Subcutaneous abdominal adipose tissue (tissue), 5 donors: Measurements from ENCODE around the gene ZNF618.

Experiments used
- H3K27ac ChIP-seq: one replicate; pipeline ENCODE4 v1.7.0; 2013; ENCODE audit warnings: low read depth, mild to moderate bottlenecking, inconsistent platforms, low read length, moderate library complexity
- H3K27me3 ChIP-seq, 5 donors: one replicate each; pipeline ENCODE4 v1.7.0; 2013; ENCODE audit warnings: low read length in 5 of 5, inconsistent platforms in 1 of 5; ENCODE audit not compliant: control insufficient read depth in 5 of 5, insufficient read depth in 4 of 5
- H3K36me3 ChIP-seq, 5 donors: one replicate each; pipeline ENCODE4 v1.7.0; 2013; ENCODE audit warnings: low read length in 5 of 5; ENCODE audit not compliant: control insufficient read depth in 5 of 5, insufficient read depth in 5 of 5
- H3K4me1 ChIP-seq, 5 donors: one replicate each; pipeline ENCODE4 v1.7.0; 2013; ENCODE audit warnings: low read length in 5 of 5, mild to moderate bottlenecking in 3 of 5, moderate library complexity in 1 of 5; ENCODE audit not compliant: control insufficient read depth in 5 of 5, insufficient read depth in 5 of 5
- H3K4me3 ChIP-seq, 5 donors: one replicate each; pipeline ENCODE4 v1.7.0; 2013; ENCODE audit warnings: low read length in 5 of 5, low read depth in 1 of 5
- H3K9ac ChIP-seq, 5 donors: one replicate each; pipeline ENCODE4 v1.7.0; 2013; ENCODE audit warnings: low read length in 5 of 5, mild to moderate bottlenecking in 4 of 5, moderate library complexity in 3 of 5
- H3K9me3 ChIP-seq, 5 donors: one replicate each; pipeline ENCODE4 v1.7.0; 2013; ENCODE audit warnings: low read length in 5 of 5; ENCODE audit not compliant: control insufficient read depth in 5 of 5
- donor health status: healthy.
- donor health status: healthy.
- donor health status: healthy.
- donor health status: healthy.
- donor health status: healthy.

ZNF618 gene

DNA sequence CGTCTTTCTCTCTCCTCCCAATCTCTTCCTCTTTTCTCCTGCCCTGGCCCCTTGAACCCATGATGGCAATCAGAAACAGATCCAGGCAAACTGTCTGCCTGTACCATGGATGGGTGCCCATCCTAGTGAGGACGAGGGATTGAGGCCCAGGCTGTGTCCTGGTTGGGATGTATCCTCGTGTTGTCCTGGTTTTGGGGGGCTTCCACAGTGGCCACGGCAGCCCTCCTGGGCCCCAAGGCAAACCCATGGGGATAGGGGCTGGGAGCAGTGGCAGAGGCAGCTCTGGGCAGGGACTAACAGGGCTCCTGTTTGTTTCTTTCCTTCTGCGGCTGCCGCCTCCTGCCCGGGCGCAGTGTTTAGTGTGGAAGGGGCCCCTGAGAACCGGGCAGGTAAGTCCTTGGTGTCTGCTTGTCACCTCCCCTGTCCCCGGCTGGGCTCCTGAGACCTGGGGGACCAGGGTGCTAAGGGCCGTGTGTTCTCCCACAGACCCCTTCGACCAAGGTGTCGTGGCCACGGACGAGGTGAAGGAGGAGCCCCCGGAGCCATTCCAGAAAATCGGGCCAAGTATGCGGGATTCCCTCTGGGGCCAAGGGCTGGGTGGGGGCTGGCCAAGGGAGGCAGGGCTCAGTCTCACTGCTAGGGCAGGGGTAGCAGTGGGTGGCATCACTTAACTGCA lies 132.0 kb downstream of the ZNF618 start:
- Histone ChIP-seq H3K27me3 (no peaks in the 10 kb centered on the region), H3K9me3 (peaks cover 0 to 12% (median 4%) of the 10 kb centered on the region in 5 donors), H3K27ac (no peak overlapping the region), H3K4me3 (no peak overlapping the region), H3K4me1 (peaks cover 2 to 21% (median 12%) of the 10 kb centered on the region in 5 donors), H3K9ac (no peak overlapping the region), H3K36me3 (peaks cover 5 to 54% (median 47%) of the 10 kb centered on the region in 5 donors)

DNA sequence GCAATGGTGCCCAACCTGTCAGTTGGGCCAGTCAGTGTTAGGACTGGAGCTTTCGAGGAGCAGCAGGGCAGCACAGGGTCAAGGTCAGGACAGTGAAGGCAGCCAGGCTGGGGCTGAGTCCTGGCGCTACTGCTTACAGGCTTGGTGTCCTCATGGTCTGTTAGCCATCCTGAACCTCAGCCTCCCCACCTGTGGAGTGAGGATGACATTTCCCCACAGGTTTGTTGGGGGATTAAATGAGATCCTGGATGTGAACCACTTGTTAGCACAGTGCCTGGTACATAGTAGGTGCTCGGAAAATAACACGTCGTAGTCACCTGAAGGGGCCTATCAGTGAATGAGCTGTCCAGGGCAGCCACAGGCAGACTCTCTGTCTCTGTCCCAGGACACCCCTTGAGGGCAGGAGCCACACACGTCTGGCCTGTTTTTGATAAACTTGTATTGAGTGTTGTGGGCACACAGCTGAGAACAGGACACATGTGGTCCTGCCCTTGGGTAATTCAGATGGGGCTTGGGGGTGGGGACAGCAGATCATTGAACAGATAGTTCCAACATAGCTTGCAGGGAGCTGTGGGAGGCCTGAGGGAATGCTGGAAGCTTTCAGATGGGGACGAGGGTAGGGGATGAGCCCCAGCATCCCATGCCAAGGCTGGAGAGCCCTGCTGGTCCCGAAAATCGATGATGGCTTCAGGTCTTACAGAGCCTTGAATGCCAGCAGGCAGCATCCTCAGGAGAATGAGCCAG lies 132.7 kb downstream of the ZNF618 start:
- Histone ChIP-seq H3K4me3 (no peak overlapping the region), H3K36me3 (peaks cover 8 to 54% (median 41%) of the 10 kb centered on the region in 5 donors), H3K9ac (no peak overlapping the region), H3K27me3 (no peaks in the 10 kb centered on the region), H3K9me3 (peaks cover 0 to 15% (median 7%) of the 10 kb centered on the region in 5 donors), H3K4me1 (peaks cover 0 to 15% (median 6%) of the 10 kb centered on the region in 5 donors), H3K27ac (no peak overlapping the region)

DNA sequence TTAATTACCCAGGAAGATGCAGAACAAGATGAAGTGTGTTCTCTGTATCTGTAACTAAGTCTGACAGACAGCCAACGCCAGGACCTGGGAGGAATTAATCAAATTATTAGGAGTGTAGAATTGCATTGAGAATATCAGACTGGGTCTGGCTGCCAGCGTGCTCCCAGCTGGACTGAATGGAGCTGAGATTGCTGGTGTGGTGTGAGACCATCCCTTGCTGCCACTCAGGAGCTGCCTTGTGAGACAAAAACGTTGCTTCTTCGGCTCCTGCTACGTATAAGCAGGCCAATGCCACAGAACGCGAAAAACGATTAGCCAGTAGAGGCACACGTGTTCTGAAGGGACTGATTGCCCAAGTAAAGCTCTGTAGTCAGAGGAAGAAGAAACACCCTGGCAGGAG lies 135.2 kb downstream of the ZNF618 start:
- H3K4me3 ChIP-seq: no peak overlapping the region
- H3K27ac ChIP-seq: no peak overlapping the region
- peaks cover 0 to 17% (median 9%) of the 10 kb centered on the region in 5 donors for H3K9me3 ChIP-seq
- H3K4me1 ChIP-seq: no peaks in the 10 kb centered on the region
- H3K36me3 ChIP-seq: peaks cover 14 to 44% (median 30%) of the 10 kb centered on the region in 5 donors
- H3K9ac ChIP-seq: no peak overlapping the region
- H3K27me3 ChIP-seq: no peaks in the 10 kb centered on the region

DNA sequence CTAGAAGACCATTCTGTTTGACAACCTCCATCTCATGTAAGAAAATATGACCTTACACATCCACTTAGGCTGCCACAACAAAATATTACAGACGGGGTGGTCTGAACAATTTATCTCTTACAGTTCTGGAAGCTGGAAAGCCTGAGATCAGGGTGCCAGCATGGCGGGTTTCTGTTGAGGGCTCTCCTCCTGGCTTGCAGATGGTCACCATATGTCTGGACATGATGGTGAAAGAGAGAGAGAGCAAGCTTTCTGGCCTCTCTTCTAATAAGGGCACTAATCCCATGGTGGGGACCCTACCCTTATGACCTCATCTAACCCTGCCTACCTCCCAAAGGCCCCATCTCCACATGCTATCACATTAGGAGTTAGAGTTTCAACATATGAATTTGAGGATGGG lies 136.0 kb downstream of the ZNF618 start:
- no peak overlapping the region for H3K4me3 ChIP-seq
- H3K4me1 ChIP-seq: no peaks in the 10 kb centered on the region
- no peak overlapping the region for H3K9ac ChIP-seq
- no peak overlapping the region for H3K27ac ChIP-seq
- H3K27me3 ChIP-seq: no peaks in the 10 kb centered on the region
- peaks cover 14 to 44% (median 31%) of the 10 kb centered on the region in 5 donors for H3K36me3 ChIP-seq
- H3K9me3 ChIP-seq: peaks cover 0 to 14% (median 9%) of the 10 kb centered on the region in 5 donors

DNA sequence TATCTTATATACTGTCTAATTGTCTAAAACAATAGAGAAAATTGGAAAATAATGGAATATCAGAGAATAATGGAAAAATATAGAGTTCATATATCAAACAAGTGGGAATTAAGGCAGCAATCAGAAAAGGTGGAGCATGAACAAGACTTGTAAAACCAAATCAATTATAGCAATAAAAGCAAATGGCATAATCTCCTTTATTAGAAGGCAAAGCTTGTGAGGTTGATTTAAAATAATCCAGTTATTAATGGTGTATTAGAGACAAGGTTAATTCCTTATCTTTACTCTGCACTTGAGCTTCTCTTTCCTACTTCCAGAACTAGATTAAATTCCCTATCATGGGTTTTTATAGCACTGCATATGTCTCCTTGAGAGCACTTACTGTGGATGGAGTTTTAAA lies 137.9 kb downstream of the ZNF618 start:
- H3K4me1 ChIP-seq: no peaks in the 10 kb centered on the region
- H3K9me3 ChIP-seq: peaks cover 0 to 14% (median 9%) of the 10 kb centered on the region in 5 donors
- H3K27ac ChIP-seq: no peak overlapping the region
- no peaks in the 10 kb centered on the region for H3K27me3 ChIP-seq
- H3K9ac ChIP-seq: no peak overlapping the region
- H3K36me3 ChIP-seq: peaks cover 14 to 50% (median 35%) of the 10 kb centered on the region in 5 donors
- H3K4me3 ChIP-seq: no peak overlapping the region

DNA sequence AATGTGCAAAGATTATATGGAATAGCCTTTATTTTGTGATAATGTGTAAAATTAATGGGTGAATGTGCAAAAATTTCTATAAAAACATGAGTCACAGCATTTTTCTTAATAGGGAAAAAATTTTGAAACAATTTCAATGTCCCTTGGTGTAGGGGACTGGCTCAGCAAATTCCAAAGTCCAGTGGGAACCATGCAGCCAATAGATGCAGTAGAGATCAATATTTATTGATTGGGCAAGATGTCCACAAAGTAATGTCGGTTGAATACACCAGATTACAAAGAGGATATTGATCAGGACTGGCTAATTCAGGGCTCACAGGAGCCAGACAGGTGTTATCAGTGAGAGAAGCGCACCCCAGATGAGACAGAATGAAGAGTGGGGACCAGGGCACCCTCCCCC lies 139.5 kb downstream of the ZNF618 start:
- Histone ChIP-seq H3K36me3 (peaks cover 23 to 47% (median 33%) of the 10 kb centered on the region in 5 donors), H3K4me1 (no peaks in the 10 kb centered on the region), H3K4me3 (no peak overlapping the region), H3K9ac (no peak overlapping the region), H3K27me3 (no peaks in the 10 kb centered on the region), H3K9me3 (peaks cover 0 to 14% (median 9%) of the 10 kb centered on the region in 5 donors), H3K27ac (no peak overlapping the region)

DNA sequence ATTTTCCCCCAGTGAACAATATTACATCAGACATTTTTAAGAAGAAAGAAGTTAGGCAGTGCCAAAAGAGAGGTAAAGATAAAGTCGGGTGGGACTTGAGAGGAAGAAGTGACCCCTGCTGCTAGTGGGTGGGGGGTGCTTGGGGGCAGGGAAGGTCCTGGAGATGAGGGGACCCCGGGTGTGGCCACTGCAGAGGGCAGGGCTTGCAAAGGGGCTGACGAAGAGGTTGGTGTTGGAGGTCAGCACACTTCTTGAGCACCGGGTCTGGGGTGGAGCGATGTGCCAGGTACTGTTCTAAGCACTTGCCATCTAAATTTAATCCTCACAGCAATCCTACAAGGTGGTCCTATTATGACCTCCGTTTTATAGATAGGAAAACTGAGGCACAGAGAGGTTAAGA lies 140.0 kb downstream of the ZNF618 start:
- no peak overlapping the region for H3K9ac ChIP-seq
- H3K36me3 ChIP-seq: peaks cover 23 to 44% (median 29%) of the 10 kb centered on the region in 5 donors
- H3K4me3 ChIP-seq: no peak overlapping the region
- no peaks in the 10 kb centered on the region for H3K27me3 ChIP-seq
- peaks cover 0 to 14% (median 9%) of the 10 kb centered on the region in 5 donors for H3K9me3 ChIP-seq
- no peak overlapping the region for H3K27ac ChIP-seq
- no peaks in the 10 kb centered on the region for H3K4me1 ChIP-seq

DNA sequence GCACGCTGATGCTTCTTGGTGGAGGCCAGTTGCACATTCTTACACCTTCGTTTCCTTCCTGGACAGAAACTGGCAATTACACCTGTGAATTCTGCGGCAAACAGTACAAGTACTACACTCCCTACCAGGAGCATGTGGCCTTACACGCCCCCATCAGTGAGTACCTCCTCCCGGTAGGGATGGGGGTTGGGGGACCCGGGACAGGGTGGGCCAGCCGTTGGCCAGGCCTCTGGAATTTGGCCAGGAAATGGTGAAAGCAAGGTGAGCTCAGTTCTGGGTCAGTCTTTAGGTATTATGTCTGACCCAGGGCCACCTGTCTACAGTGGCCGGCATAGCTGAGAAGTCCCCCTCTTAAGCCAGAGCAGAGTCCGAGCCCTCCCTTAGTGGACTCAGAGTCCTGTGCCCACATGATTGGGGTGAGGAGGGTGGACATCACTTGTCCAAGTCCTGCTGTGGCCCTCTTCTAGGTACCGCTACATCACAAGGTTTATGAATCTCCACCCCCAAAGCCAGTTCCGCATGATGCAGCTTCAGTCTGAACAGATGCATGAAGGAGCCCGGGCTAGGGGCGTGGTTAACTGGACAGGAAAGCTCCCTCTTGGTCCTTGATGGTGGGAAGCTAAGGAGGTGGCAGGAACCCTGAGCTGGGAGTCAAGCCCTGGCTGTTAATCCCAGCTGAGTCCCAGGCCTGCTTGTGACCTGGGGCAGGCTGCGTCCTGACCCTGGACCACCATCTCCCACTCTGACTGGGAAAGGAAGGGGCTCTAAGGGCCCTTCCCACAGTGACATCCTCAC lies 140.7 kb downstream of the ZNF618 start:
- Histone ChIP-seq H3K36me3 (peaks cover 19 to 42% (median 26%) of the 10 kb centered on the region in 5 donors), H3K27ac (no peak overlapping the region), H3K9ac (no peak overlapping the region), H3K27me3 (no peaks in the 10 kb centered on the region), H3K4me1 (no peaks in the 10 kb centered on the region), H3K9me3 (peaks cover under 1 to 14% (median 9%) of the 10 kb centered on the region in 5 donors), H3K4me3 (no peak overlapping the region)

DNA sequence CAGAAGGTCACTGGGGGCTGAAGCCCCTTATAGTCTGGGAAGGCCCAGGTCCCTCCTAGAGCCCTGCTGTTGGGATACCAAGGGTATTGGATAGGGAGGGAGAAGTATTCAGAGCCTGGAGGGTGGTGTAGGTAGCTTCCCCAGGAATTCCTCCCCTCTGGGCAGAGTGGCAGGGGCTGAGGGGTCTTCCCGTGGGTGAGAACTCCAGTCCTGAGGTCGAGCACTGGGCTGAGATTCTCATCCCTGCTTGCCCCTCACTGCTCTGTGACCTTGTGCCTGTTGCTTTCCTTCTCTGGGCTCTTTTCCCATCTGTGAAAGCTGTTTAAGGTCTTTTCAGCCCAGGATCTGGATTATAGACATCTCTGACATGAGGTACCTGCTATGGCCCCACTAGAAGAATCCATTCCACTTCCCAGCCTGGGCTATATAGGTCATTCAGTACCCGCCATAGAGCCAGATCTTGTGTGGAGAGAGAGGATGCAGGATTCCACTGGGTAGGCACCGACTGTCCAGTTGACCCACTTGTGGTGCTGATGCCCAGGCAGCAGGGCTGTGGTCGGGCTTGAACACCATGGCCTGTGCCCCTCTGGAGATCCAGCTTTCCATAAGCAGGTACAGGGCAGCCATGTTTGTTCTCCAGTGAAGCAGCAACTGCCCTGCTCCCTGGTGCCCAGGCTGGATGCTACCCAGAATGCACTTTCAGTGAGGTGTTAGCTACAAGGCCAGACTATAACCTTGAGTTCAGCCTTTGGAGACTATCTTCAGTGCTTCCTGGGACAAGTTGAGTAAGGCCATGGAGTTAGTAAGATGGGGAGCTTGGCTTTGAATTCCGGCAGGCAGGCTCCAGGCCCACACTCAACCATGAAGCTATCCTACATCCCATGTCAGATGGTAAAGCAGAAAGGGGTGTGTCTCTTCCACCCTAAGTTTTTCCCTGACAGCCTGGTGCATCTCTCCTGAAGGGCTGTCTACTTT lies 141.9 kb downstream of the ZNF618 start:
- Histone ChIP-seq H3K4me3 (no peak overlapping the region), H3K27me3 (no peaks in the 10 kb centered on the region), H3K4me1 (no peaks in the 10 kb centered on the region), H3K9me3 (peaks cover 2 to 13% (median 11%) of the 10 kb centered on the region in 5 donors), H3K27ac (no peak overlapping the region), H3K36me3 (peaks cover 23 to 37% (median 28%) of the 10 kb centered on the region in 5 donors), H3K9ac (no peak overlapping the region)
